ENCODE data around the gene MAGI2. TPM values are rescaled to one million over a fixed set of nuclear protein-coding genes. Genes with fewer than 3 reads are reported as not detected.
A peak's percentile ranks its signal among the peaks of the same experiment; 100 is the strongest.

Gene MAGI2
- total RNA-seq, 1 experiment from 2014 or later: 14.3 TPM

DNA sequence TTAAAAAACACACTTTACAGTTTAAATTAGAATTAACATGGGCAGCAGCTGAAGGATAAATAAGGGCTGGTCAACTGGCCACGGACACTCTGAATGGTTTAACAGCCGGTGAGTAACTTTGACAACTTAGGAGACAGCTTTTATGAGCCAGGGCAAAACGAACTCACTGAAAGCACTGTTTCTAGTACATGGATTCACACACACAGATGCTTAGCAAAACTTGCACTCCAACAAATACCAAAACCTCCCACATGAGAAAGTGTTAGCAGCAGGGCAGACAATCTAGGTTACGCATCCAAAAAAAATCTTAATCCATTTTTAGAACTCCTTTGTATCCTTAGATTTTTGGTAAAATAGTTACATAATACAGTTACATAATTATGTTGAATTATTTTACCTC, 1168.5 kb downstream of the MAGI2 start:
- Histone ChIP-seq H4K20me1 (ENCODE audit: control insufficient read depth, insufficient read depth, insufficient read length) (no peaks in the 10 kb centered on the region), H3K23me2 (ENCODE audit: insufficient read length, low read depth, low read length, poor library complexity, severe bottlenecking) (no peaks in the 10 kb centered on the region), H2BK5ac (ENCODE audit: insufficient read length, low read length) (no peak overlapping the region), H2BK20ac (ENCODE audit: low read depth, low read length, poor library complexity, severe bottlenecking) (no peak overlapping the region), H4K8ac (replicated peaks; ENCODE audit: insufficient read length, low read depth, low read length) (no peak overlapping the region), H3K4me1 (ENCODE audit: insufficient read depth, low read length) (no peaks in the 10 kb centered on the region), H3K79me2 (ENCODE audit: insufficient read depth, low read length) (no peaks in the 10 kb centered on the region), H3K27me3 (ENCODE audit: insufficient read depth, low read length) (no peaks in the 10 kb centered on the region), H3K27ac (ENCODE audit: insufficient read length, low read depth, low read length) (no peak overlapping the region), H3K4me2 (ENCODE audit: insufficient read depth, insufficient read length, low read length) (no peak overlapping the region), H2AK5ac (ENCODE audit: insufficient read length, low read length) (no peak overlapping the region), H3T11ph (ENCODE audit: low read length) (no peak overlapping the region), H4K5ac (ENCODE audit: insufficient read length, low read depth, low read length) (no peak overlapping the region), H3K56ac (ENCODE audit: insufficient read length, low read depth, low read length) (no peak overlapping the region), H3K4ac (ENCODE audit: low read depth, low read length) (no peak overlapping the region), H2BK15ac (ENCODE audit: low read depth, low read length) (no peak overlapping the region), H2BK12ac (ENCODE audit: insufficient read length, low read depth, low read length) (no peak overlapping the region), H2BK120ac (ENCODE audit: low read depth, low read length, poor library complexity, severe bottlenecking) (no peak overlapping the region), H2AFZ (ENCODE audit: low read length) (no peak overlapping the region), H3K14ac (ENCODE audit: insufficient read depth, low read length) (no peak overlapping the region), H4K91ac (ENCODE audit: insufficient read length, low read depth, low read length) (no peak overlapping the region), H3K79me1 (ENCODE audit: insufficient read depth, low read depth, low read length, poor library complexity, severe bottlenecking) (no peaks in the 10 kb centered on the region), H3K9me3 (ENCODE audit: control insufficient read depth, low read depth, low read length) (no peaks in the 10 kb centered on the region), H3K23ac (ENCODE audit: insufficient read length, low read depth, low read length) (no peak overlapping the region), H3K9ac (ENCODE audit: extremely low read depth, insufficient read length, low read length) (no peak overlapping the region), H3K18ac (ENCODE audit: insufficient read length, low read depth, low read length) (no peak overlapping the region)
- no peak for DNase-seq
- peaks cover 0 to 3% of the 10 kb centered on the region in 2 experiments; a peak in 2 of 4 replicates for H3K4me1 Mint-ChIP-seq
- peaks cover 2% of the 10 kb centered on the region; the same call in 1 of the 2 replicates for H3K27me3 Mint-ChIP-seq (ENCODE audit: low read depth)
- WGBS (ENCODE audit: extremely low coverage, insufficient read length, low lambda C conversion rate): no CpG with 5 or more reads among the region's 4 CpGs
- peaks cover 0 to 5% (median 3%) of the 10 kb centered on the region in 3 experiments; a peak in 2 of 7 replicates for H3K36me3 Mint-ChIP-seq (ENCODE audit: insufficient read depth in 1 of 3, low read depth in 3 of 3)
- no peak overlapping the region for H3K4me3 Mint-ChIP-seq
- H3K9me3 Mint-ChIP-seq: no peaks in the 10 kb centered on the region
- 0 out of 7 replicates have a peak overlapping the region, but pooled peaks of 1 of the 3 experiments have one; percentile 8 for H3K27ac Mint-ChIP-seq
- TF ChIP-seq, protein P1, sequence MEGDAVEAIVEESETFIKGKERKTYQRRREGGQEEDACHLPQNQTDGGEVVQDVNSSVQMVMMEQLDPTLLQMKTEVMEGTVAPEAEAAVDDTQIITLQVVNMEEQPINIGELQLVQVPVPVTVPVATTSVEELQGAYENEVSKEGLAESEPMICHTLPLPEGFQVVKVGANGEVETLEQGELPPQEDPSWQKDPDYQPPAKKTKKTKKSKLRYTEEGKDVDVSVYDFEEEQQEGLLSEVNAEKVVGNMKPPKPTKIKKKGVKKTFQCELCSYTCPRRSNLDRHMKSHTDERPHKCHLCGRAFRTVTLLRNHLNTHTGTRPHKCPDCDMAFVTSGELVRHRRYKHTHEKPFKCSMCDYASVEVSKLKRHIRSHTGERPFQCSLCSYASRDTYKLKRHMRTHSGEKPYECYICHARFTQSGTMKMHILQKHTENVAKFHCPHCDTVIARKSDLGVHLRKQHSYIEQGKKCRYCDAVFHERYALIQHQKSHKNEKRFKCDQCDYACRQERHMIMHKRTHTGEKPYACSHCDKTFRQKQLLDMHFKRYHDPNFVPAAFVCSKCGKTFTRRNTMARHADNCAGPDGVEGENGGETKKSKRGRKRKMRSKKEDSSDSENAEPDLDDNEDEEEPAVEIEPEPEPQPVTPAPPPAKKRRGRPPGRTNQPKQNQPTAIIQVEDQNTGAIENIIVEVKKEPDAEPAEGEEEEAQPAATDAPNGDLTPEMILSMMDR (conservative IDR thresholded peaks at IDR 0.05): no peak
